Measurements from ENCODE around the gene CACNA2D3. TPM values are rescaled to one million over a fixed set of nuclear protein-coding genes. Genes with fewer than 3 reads are reported as not detected.
"Not testable (repeated sequence)": the region's sequence is repeated elsewhere in the genome, so short reads cannot be mapped to it uniquely, and the experiment has no call there.

The CACNA2D3 gene
- total and polyA plus RNA-seq, 2 donors from 2014 or later: 5.7 to 11.2 TPM

- DNase-seq: no peak
- intact Hi-C loops (cut with DNase I): no loop called here
- Histone ChIP-seq H3K36me3 (ENCODE audit: control insufficient read depth in 2 of 3, insufficient read depth in 3 of 3, low read length in 3 of 3) (no peaks in the 10 kb centered on the region), H3K4me3 (ENCODE audit: low read length in 3 of 3) (no peak overlapping the region), H3K4me1 (ENCODE audit: control insufficient read depth in 2 of 3, insufficient read depth in 2 of 3, low read depth in 1 of 3, low read length in 3 of 3) (no peaks in the 10 kb centered on the region), H3K9me3 (ENCODE audit: control insufficient read depth in 2 of 3, insufficient read depth in 1 of 3, low read length in 3 of 3) (no peaks in the 10 kb centered on the region), H3K9ac (ENCODE audit: low read length in 3 of 3) (no peak overlapping the region), H3K27ac (ENCODE audit: low read depth in 2 of 2, low read length in 2 of 2) (no peak overlapping the region), H3K27me3 (ENCODE audit: control insufficient read depth, insufficient read depth, low read length) (no peaks in the 10 kb centered on the region)
- FAIRE-seq: no peak
- no peak for TF ChIP-seq CTCF (IDR thresholded peaks at IDR 0.05; ENCODE audit: borderline replicate concordance, extremely low read depth, insufficient read depth)
Observed at GRCh38 chr3:55105647-55106046, 983.3 kb downstream of the CACNA2D3 start.

DNA sequence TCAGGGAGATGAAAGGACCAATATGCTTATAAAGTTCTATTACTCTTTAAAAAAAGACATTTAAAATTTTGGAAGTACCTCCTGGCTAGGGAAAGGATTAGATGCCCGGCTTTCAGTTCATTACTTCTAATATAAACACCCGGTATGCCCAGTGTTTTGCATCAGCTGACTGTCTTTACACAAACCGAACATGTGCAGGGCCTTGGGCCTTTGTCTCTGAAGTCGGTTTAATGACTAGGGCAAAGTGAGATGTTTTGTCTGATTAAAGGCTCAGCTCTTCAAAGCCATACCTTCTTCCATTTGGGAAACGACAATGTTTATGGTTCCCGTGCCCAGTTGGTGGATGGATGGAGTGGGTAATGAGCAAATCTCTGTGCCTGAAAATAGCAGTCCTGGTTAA lies 984.8 kb downstream of the CACNA2D3 start:
- Histone ChIP-seq H3K27ac (ENCODE audit: low read depth in 2 of 2, low read length in 2 of 2) (no peak overlapping the region), H3K9ac (ENCODE audit: low read length in 3 of 3) (no peak overlapping the region), H3K27me3 (ENCODE audit: control insufficient read depth, insufficient read depth, low read length) (no peaks in the 10 kb centered on the region), H3K4me3 (ENCODE audit: low read length in 3 of 3) (no peak overlapping the region), H3K4me1 (ENCODE audit: control insufficient read depth in 2 of 3, insufficient read depth in 2 of 3, low read depth in 1 of 3, low read length in 3 of 3) (no peaks in the 10 kb centered on the region), H3K9me3 (ENCODE audit: control insufficient read depth in 2 of 3, insufficient read depth in 1 of 3, low read length in 3 of 3) (no peaks in the 10 kb centered on the region), H3K36me3 (ENCODE audit: control insufficient read depth in 2 of 3, insufficient read depth in 3 of 3, low read length in 3 of 3) (no peaks in the 10 kb centered on the region)
- no peak for FAIRE-seq
- no peak for DNase-seq
- TF ChIP-seq CTCF (IDR thresholded peaks at IDR 0.05; ENCODE audit: borderline replicate concordance, extremely low read depth, insufficient read depth): no peak
- intact Hi-C loops (cut with DNase I): no loop called here

- intact Hi-C loops (cut with DNase I); H3K9ac ChIP-seq (ENCODE audit: low read length in 3 of 3); H3K36me3 ChIP-seq (ENCODE audit: control insufficient read depth in 2 of 3, insufficient read depth in 3 of 3, low read length in 3 of 3); H3K27ac ChIP-seq (ENCODE audit: low read depth in 2 of 2, low read length in 2 of 2); FAIRE-seq; H3K9me3 ChIP-seq (ENCODE audit: control insufficient read depth in 2 of 3, insufficient read depth in 1 of 3, low read length in 3 of 3); H3K27me3 ChIP-seq (ENCODE audit: control insufficient read depth, insufficient read depth, low read length); H3K4me3 ChIP-seq (ENCODE audit: low read length in 3 of 3); H3K4me1 ChIP-seq (ENCODE audit: control insufficient read depth in 2 of 3, insufficient read depth in 2 of 3, low read depth in 1 of 3, low read length in 3 of 3); DNase-seq: not testable (repeated sequence)
Observed at GRCh38 chr3:55111906-55112305, 989.6 kb downstream of the CACNA2D3 start.

GRCh38 chr3:55118451-55118850 lies 996.1 kb downstream of the CACNA2D3 start:
- Histone ChIP-seq H3K9me3 (ENCODE audit: control insufficient read depth in 2 of 3, insufficient read depth in 1 of 3, low read length in 3 of 3) (no peaks in the 10 kb centered on the region), H3K36me3 (ENCODE audit: control insufficient read depth in 2 of 3, insufficient read depth in 3 of 3, low read length in 3 of 3) (no peaks in the 10 kb centered on the region), H3K9ac (ENCODE audit: low read length in 3 of 3) (no peak overlapping the region), H3K4me3 (ENCODE audit: low read length in 3 of 3) (no peak overlapping the region), H3K27me3 (ENCODE audit: control insufficient read depth, insufficient read depth, low read length) (no peaks in the 10 kb centered on the region), H3K4me1 (ENCODE audit: control insufficient read depth in 2 of 3, insufficient read depth in 2 of 3, low read depth in 1 of 3, low read length in 3 of 3) (no peaks in the 10 kb centered on the region), H3K27ac (ENCODE audit: low read depth in 2 of 2, low read length in 2 of 2) (no peak overlapping the region)
- no peak for DNase-seq
- intact Hi-C loops (cut with DNase I): no loop called here
- no peak for TF ChIP-seq CTCF (IDR thresholded peaks at IDR 0.05; ENCODE audit: borderline replicate concordance, extremely low read depth, insufficient read depth)
- no peak for FAIRE-seq

Data from kidney (tissue), 14 donors.